HG03432 (cell line): ENCODE measurements around the gene PRKCE.
"Not testable (repeated sequence)": the region's sequence is repeated elsewhere in the genome, so short reads cannot be mapped to it uniquely, and the experiment has no call there.

Experiments
- ATAC-seq: cut with Tn5 transposase; IDR thresholded peaks from one replicate; pipeline ENCODE4 v1.9.1; 2021; ENCODE audit warnings: mild to moderate bottlenecking, moderate library complexity; ENCODE audit not compliant: unreplicated experiment

The PRKCE gene

GRCh38 chr2:45696708-45697107, 45.2 kb downstream of the PRKCE start:
- no peak for ATAC-seq

GRCh38 chr2:45697190-45697589, 45.7 kb downstream of the PRKCE start:
- no peak for ATAC-seq

GRCh38 chr2:45698554-45698953, 47.1 kb downstream of the PRKCE start:
- ATAC-seq: no peak

GRCh38 chr2:45699032-45699658, 47.7 kb downstream of the PRKCE start:
- peak; percentile 75 for ATAC-seq

GRCh38 chr2:45700407-45701013, 49.0 kb downstream of the PRKCE start:
- ATAC-seq: no peak

- ATAC-seq: no peak
Measured at GRCh38 chr2:45705233-45705632, 53.8 kb downstream of the PRKCE start.

- no peak for ATAC-seq
Measured at GRCh38 chr2:45706033-45706432, 54.6 kb downstream of the PRKCE start.

- no peak for ATAC-seq
Measured at GRCh38 chr2:45707006-45707405, 55.5 kb downstream of the PRKCE start.

GRCh38 chr2:45707661-45708060, 56.2 kb downstream of the PRKCE start:
- ATAC-seq: no peak

- ATAC-seq: no peak
Measured at GRCh38 chr2:45708501-45708900, 57.0 kb downstream of the PRKCE start.

- ATAC-seq: no peak
Measured at GRCh38 chr2:45709137-45709536, 57.7 kb downstream of the PRKCE start.

GRCh38 chr2:45710468-45710867, 59.0 kb downstream of the PRKCE start:
- ATAC-seq: no peak

- no peak for ATAC-seq
Measured at GRCh38 chr2:45711224-45711623, 59.7 kb downstream of the PRKCE start.

GRCh38 chr2:45712570-45712969, 61.1 kb downstream of the PRKCE start:
- no peak for ATAC-seq

GRCh38 chr2:45713136-45713535, 61.7 kb downstream of the PRKCE start:
- ATAC-seq: no peak

GRCh38 chr2:45713591-45713990, 62.1 kb downstream of the PRKCE start:
- peak; percentile 62 for ATAC-seq

- no peak for ATAC-seq
Measured at GRCh38 chr2:45714679-45715078, 63.2 kb downstream of the PRKCE start.

GRCh38 chr2:45715601-45716379, 64.3 kb downstream of the PRKCE start:
- no peak for ATAC-seq

GRCh38 chr2:45716432-45716831, 65.0 kb downstream of the PRKCE start:
- ATAC-seq: not testable (repeated sequence)

- no peak for ATAC-seq
Measured at GRCh38 chr2:45716915-45717314, 65.4 kb downstream of the PRKCE start.

GRCh38 chr2:45720210-45720609, 68.7 kb downstream of the PRKCE start:
- no peak for ATAC-seq

GRCh38 chr2:45721150-45721549, 69.7 kb downstream of the PRKCE start:
- no peak for ATAC-seq
